PFSK-1 (cell line): ENCODE results near the gene MAP2.

Source experiments
- POLR2AphosphoS5 ChIP-seq: IDR thresholded peaks from 2 replicates; pipeline ENCODE4 v1.6.1; 2012; ENCODE audit warnings: low read depth, mild to moderate bottlenecking, control low read depth, low read length, moderate library complexity
- SIN3A ChIP-seq: IDR thresholded peaks from 2 replicates; pipeline ENCODE4 v1.6.1; 2012; ENCODE audit warnings: mild to moderate bottlenecking, low read length, moderate library complexity, borderline replicate concordance; ENCODE audit not compliant: insufficient read depth
- TF ChIP-seq, protein P1 (sequence below), 2 experiments: IDR thresholded peaks; 2 replicates each; pipeline versions ENCODE4 v1.6.1 to v1.8.0; 2011 to 2012; ENCODE audit warnings: low read depth in 2 of 2, low read length in 2 of 2, control low read depth in 1 of 2, inconsistent platforms in 1 of 2, mild to moderate bottlenecking in 1 of 2, moderate library complexity in 1 of 2; ENCODE audit not compliant: insufficient read depth in 1 of 2

GRCh38 chr2:209687323-209687969 lies 263.6 kb downstream of the MAP2 start:
- TF ChIP-seq, protein P1, sequence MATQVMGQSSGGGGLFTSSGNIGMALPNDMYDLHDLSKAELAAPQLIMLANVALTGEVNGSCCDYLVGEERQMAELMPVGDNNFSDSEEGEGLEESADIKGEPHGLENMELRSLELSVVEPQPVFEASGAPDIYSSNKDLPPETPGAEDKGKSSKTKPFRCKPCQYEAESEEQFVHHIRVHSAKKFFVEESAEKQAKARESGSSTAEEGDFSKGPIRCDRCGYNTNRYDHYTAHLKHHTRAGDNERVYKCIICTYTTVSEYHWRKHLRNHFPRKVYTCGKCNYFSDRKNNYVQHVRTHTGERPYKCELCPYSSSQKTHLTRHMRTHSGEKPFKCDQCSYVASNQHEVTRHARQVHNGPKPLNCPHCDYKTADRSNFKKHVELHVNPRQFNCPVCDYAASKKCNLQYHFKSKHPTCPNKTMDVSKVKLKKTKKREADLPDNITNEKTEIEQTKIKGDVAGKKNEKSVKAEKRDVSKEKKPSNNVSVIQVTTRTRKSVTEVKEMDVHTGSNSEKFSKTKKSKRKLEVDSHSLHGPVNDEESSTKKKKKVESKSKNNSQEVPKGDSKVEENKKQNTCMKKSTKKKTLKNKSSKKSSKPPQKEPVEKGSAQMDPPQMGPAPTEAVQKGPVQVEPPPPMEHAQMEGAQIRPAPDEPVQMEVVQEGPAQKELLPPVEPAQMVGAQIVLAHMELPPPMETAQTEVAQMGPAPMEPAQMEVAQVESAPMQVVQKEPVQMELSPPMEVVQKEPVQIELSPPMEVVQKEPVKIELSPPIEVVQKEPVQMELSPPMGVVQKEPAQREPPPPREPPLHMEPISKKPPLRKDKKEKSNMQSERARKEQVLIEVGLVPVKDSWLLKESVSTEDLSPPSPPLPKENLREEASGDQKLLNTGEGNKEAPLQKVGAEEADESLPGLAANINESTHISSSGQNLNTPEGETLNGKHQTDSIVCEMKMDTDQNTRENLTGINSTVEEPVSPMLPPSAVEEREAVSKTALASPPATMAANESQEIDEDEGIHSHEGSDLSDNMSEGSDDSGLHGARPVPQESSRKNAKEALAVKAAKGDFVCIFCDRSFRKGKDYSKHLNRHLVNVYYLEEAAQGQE (IDR thresholded peaks at IDR 0.05; ENCODE audit: insufficient read depth in 1 of 2, low read depth in 2 of 2, low read length in 2 of 2) = no peak
- TF ChIP-seq POLR2AphosphoS5 = no peak
- TF ChIP-seq SIN3A = no peak
